KMS-11 (cell line): ENCODE data around the gene SCO2.
A peak's percentile ranks its signal among the peaks of the same experiment; 100 is the strongest.

Experiments used
- H2AFZ ChIP-seq: fragments of 200-600 bp; sonication (generic); 2 replicates; pipeline ENCODE4 v1.6.1; 2016; ENCODE audit warnings: antibody characterized with exemption, mixed run types, low read depth
- H3K27ac ChIP-seq: fragments of 200-600 bp; sonication (generic); 2 replicates; pipeline ENCODE4 v1.6.1; 2016; ENCODE audit warnings: mild to moderate bottlenecking, mixed run types
- H3K27me3 ChIP-seq: fragments of 200-600 bp; sonication (generic); 2 replicates; pipeline ENCODE4 v1.6.1; 2017; ENCODE audit warnings: mild to moderate bottlenecking, low read depth, mixed run types, moderate library complexity; ENCODE audit not compliant: insufficient read depth
- H3K36me3 ChIP-seq: fragments of 200-600 bp; sonication (generic); 2 replicates; pipeline ENCODE4 v1.6.1; 2017; ENCODE audit warnings: mild to moderate bottlenecking, mixed run types; ENCODE audit not compliant: insufficient read depth
- H3K4me1 ChIP-seq: fragments of 200-600 bp; sonication (generic); 2 replicates; pipeline ENCODE4 v1.6.1; 2016; ENCODE audit warnings: mild to moderate bottlenecking, low read depth, mixed run types; ENCODE audit not compliant: poor library complexity, severe bottlenecking
- H3K4me2 ChIP-seq: fragments of 200-600 bp; sonication (generic); 2 replicates; pipeline ENCODE4 v1.7.0; 2016; ENCODE audit warnings: mild to moderate bottlenecking, mixed run types
- H3K4me3 ChIP-seq: fragments of 200-600 bp; sonication (generic); IDR thresholded peaks from 2 replicates; pipeline ENCODE4 v1.6.1; 2017; ENCODE audit warnings: low read depth, low read length, mixed read lengths; ENCODE audit not compliant: insufficient read depth
- H3K79me2 ChIP-seq: fragments of 200-600 bp; sonication (generic); 2 replicates; pipeline ENCODE4 v1.6.1; 2016; ENCODE audit warnings: low read depth, mixed run types; ENCODE audit not compliant: insufficient read depth
- H3K9ac ChIP-seq: fragments of 200-600 bp; sonication (generic); 2 replicates; pipeline ENCODE4 v1.6.1; 2016; ENCODE audit warnings: mild to moderate bottlenecking, mixed run types
- H4K20me1 ChIP-seq: fragments of 200-600 bp; sonication (generic); 2 replicates; pipeline ENCODE4 v1.6.1; 2016; ENCODE audit warnings: mild to moderate bottlenecking, mixed run types; ENCODE audit not compliant: insufficient read depth
- TF ChIP-seq, protein P1 (sequence below): fragments of 200-600 bp; sonication (generic); conservative IDR thresholded peaks from 2 replicates; pipeline ENCODE4 v1.6.1; 2017; ENCODE audit warnings: low read depth, mild to moderate bottlenecking, antibody characterized with exemption, low read length, moderate library complexity, mixed read lengths

SCO2 gene

DNA sequence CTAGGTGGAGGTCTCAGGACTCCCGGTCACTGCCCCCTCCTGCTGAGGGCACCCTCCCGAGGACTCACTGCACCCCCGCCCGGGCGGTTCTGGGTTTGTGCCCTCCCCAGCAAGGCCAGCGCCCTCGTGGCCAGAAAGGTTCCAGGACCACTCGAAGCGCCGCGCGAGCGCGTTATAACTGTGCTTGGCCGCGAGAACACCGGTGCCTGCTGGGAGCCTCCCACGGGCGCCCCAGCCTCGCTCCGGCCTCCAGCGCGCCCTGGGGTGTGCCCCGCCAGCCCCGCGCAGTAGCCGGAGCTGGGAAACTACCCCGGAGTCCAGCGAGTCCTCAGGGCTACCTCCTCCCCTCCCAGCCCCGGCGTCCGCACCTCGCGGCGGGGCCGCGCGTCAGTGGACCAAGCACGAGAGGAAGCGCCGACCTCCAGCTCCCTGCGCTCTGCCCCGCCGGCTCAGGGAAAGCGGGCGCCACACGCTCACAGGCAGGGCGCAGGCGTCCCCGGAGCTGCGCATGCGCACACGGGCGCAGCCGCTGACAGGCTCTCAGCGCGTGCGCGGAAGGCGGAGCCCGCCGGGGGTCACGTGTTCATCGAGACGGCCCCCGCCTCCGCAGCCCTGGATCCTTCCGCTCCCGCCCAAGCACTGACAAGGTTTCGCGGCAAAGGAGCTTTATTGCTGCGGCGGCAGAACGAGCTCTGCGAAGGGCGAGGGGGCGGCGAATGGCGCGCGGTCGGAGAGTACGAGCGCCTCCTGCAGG is at the start of gene SCO2:
Gene SCO2, minus strand, starts transcription at position 495 of the 754 bp plus-strand sequence. CDS start 1,187 bp downstream, outside the sequence.
- Histone ChIP-seq H2AFZ (peak within 1 kb of the TSS; percentile 22; the same call in 1 of the 2 replicates), H3K27ac (peak within 1 kb of the TSS; percentile 83), H3K27me3 (no peaks in the 10 kb centered on the region), H4K20me1 (no peaks in the 10 kb centered on the region), H3K9ac (peak within 1 kb of the TSS; percentile 79), H3K4me2 (peak within 1 kb of the TSS; percentile 84), H3K4me3 (peak within 1 kb of the TSS; percentile 31), H3K79me2 (peaks cover 8% of the 10 kb centered on the region; the same call in 1 of the 2 replicates), H3K4me1 (peaks cover 4% of the 10 kb centered on the region), H3K36me3 (no peaks in the 10 kb centered on the region)
- TF ChIP-seq, protein P1, sequence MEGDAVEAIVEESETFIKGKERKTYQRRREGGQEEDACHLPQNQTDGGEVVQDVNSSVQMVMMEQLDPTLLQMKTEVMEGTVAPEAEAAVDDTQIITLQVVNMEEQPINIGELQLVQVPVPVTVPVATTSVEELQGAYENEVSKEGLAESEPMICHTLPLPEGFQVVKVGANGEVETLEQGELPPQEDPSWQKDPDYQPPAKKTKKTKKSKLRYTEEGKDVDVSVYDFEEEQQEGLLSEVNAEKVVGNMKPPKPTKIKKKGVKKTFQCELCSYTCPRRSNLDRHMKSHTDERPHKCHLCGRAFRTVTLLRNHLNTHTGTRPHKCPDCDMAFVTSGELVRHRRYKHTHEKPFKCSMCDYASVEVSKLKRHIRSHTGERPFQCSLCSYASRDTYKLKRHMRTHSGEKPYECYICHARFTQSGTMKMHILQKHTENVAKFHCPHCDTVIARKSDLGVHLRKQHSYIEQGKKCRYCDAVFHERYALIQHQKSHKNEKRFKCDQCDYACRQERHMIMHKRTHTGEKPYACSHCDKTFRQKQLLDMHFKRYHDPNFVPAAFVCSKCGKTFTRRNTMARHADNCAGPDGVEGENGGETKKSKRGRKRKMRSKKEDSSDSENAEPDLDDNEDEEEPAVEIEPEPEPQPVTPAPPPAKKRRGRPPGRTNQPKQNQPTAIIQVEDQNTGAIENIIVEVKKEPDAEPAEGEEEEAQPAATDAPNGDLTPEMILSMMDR, result no peak

GRCh38 chr22:50574383-50574755 is 49.0 kb upstream of the SCO2 start:
- no peak overlapping the region for H3K4me2 ChIP-seq
- H3K27ac ChIP-seq, result no peak overlapping the region
- H3K27me3 ChIP-seq, result no peaks in the 10 kb centered on the region
- no peaks in the 10 kb centered on the region for H3K36me3 ChIP-seq
- no peaks in the 10 kb centered on the region for H3K4me1 ChIP-seq
- no peak overlapping the region for H3K4me3 ChIP-seq
- H4K20me1 ChIP-seq, result no peaks in the 10 kb centered on the region
- H3K79me2 ChIP-seq, result no peaks in the 10 kb centered on the region
- H2AFZ ChIP-seq, result no peak overlapping the region
- H3K9ac ChIP-seq, result no peak overlapping the region
- TF ChIP-seq, protein P1, result no peak

DNA sequence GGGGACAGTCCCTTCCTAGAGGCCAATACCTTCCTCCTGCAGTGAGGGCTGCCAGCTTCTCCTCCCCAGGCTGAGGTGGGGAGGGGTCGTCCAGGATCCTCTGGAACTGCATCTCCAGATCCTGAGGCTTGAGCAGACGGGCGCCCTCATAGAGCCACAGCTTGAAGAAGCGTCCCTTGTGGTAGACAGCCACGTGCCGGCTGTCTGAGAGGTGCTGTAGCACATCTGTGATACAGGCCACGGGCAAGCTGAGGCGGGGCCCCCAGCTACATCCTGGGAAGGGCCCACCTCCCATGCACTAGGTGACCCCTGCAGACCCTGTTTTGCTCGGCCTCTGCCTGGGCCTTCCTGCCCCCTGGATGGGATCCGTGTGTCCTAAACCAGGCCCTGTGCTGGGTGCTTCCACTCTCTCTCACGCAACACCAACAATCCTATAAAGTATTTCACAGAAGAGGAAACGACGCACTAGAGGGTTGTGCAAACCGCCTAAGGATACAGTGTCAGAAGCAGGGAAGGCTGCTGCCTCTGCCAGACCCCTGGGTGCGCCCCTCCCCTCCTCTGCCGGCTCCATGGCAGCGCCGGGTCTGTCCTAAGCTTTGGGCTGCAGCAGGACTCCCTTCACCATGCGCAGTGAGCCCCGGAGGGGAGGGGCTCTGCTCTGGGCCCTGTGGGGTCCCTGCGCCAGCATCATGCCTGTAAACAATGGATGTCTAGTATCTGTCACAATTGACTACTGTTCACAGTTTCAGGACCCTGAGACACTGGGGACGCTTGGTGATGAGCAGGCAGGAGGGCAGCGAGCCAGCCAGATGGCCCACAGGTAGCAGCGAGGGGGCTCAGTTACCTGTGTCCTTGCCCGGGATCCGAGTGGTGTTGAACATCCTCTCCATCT is 48.3 kb upstream of the SCO2 start:
- no peaks in the 10 kb centered on the region for H3K36me3 ChIP-seq
- no peaks in the 10 kb centered on the region for H3K79me2 ChIP-seq
- H4K20me1 ChIP-seq, result no peaks in the 10 kb centered on the region
- no peak overlapping the region for H3K27ac ChIP-seq
- no peak overlapping the region for H3K4me2 ChIP-seq
- H3K4me3 ChIP-seq, result no peak overlapping the region
- H3K4me1 ChIP-seq, result no peaks in the 10 kb centered on the region
- TF ChIP-seq, protein P1, result no peak
- no peak overlapping the region for H3K9ac ChIP-seq
- H3K27me3 ChIP-seq, result no peaks in the 10 kb centered on the region
- no peak overlapping the region for H2AFZ ChIP-seq

DNA sequence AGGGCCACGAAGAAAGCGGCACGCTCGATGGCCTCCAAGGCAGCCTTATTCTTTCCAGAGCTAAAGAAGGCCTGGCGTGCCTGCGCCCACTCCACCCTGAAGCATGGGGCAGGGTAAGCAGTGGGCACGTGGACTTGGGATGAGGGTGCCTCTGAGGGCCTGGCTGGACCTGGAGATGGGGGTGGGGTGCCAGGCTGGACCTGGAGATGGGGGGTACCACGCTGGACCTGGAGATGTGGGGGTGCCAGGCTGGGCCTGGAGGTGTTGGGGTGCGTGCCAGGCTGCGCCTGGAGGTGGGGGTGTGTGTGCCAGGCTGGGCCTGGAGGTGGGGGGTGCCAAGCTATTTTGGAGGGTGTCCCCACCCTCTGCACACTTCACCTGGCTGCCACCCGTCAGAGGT is 47.6 kb upstream of the SCO2 start:
- Histone ChIP-seq H3K27me3 (no peaks in the 10 kb centered on the region), H3K4me2 (no peak overlapping the region)

More for the DNA sequence above, 47.6 kb upstream of the SCO2 start:
- H3K79me2 ChIP-seq, result no peaks in the 10 kb centered on the region
- no peaks in the 10 kb centered on the region for H3K4me1 ChIP-seq
- H2AFZ ChIP-seq, result no peak overlapping the region
- TF ChIP-seq, protein P1, result no peak
- no peak overlapping the region for H3K9ac ChIP-seq
- H4K20me1 ChIP-seq, result no peaks in the 10 kb centered on the region
- no peaks in the 10 kb centered on the region for H3K36me3 ChIP-seq
- no peak overlapping the region for H3K4me3 ChIP-seq
- H3K27ac ChIP-seq, result no peak overlapping the region
